HepG2 (cell line): ENCODE measurements around the gene DPH3. TPM values are rescaled to one million over a fixed set of nuclear protein-coding genes. Genes with fewer than 3 reads are reported as not detected.

Source experiments
- ATAC-seq: fragments of 200-7000 bp; cut with Tn5 transposase; 3 replicates; pipeline ENCODE4 v1.9.1; 2020; ENCODE audit warnings: mild to moderate bottlenecking, moderate library complexity
- BruUV-seq: library from RNA; stranded (reverse); fragments of 400-500 nt; replicated peaks from 2 replicates; lab custom pipeline; 2021; lab: Mats Ljungman, UMichigan
- CTCF ChIA-PET: fragments of 300-600 bp; formaldehyde crosslinking; extraction: SDS; loops from one replicate; lab custom pipeline; 2021; ENCODE audit warnings: low total read pairs, inconsistent platforms, low intra/inter-chr PET ratio; lab: Yijun Ruan, JAX
- POLR2A ChIA-PET: fragments of 350-600 bp; sonication (Branson Sonifier 250); formaldehyde crosslinking; loops from one replicate; lab custom pipeline; 2020; ENCODE audit warnings: antibody characterized with exemption, inconsistent platforms; lab: Yijun Ruan, JAX
- DNase-seq: peaks from one replicate; pipeline ENCODE4 v3.0.0-alpha.2; 2015; ENCODE audit warnings: low spot score
- FAIRE-seq: peaks from 3 replicates; lab custom pipeline; 2011; peaks lifted over from hg19 to GRCh38; lab: Jason Lieb, UNC
- H2AFZ ChIP-seq: one replicate; pipeline ENCODE4 v1.6.1; 2011; ENCODE audit warnings: low read length, inconsistent platforms
- H3K27ac ChIP-seq: fragments of 300-600 bp; 3 replicates; pipeline ENCODE4 v1.8.0; 2011; ENCODE audit warnings: mixed run types, mild to moderate bottlenecking, mixed read lengths, low read length, inconsistent platforms; ENCODE audit not compliant: insufficient read depth; ENCODE audit errors: extremely low read length
- H3K27me3 ChIP-seq, 2 experiments: fragments of 200-600 bp in 1 of 2; 2 replicates in 1 of 2; 3 replicates in 1 of 2; pipeline versions ENCODE4 v1.6.0 to v1.8.0; 2011; ENCODE audit warnings: low read length in 2 of 2, mild to moderate bottlenecking in 2 of 2, moderate library complexity in 2 of 2, inconsistent platforms in 1 of 2; ENCODE audit not compliant: insufficient read depth in 2 of 2, control insufficient read depth in 1 of 2
- H3K36me3 ChIP-seq, 2 experiments: fragments of 200-600 bp in 1 of 2; replicated peaks in 1 of 2; 2 replicates in 1 of 2; 3 replicates in 1 of 2; pipeline versions ENCODE4 v1.5.1 to v1.8.0; 2011; ENCODE audit warnings: low read length in 2 of 2, inconsistent platforms in 1 of 2; ENCODE audit not compliant: insufficient read depth in 2 of 2, control insufficient read depth in 1 of 2
- H3K4me1 ChIP-seq: 2 replicates; pipeline ENCODE4 v1.5.1; 2012; ENCODE audit warnings: low read length, inconsistent platforms; ENCODE audit not compliant: insufficient read depth
- H3K4me2 ChIP-seq: 2 replicates; pipeline ENCODE4 v1.6.0; 2011; ENCODE audit warnings: low read depth, low read length, inconsistent platforms
- H3K4me3 ChIP-seq, 3 experiments: fragments of 200-600 bp in 1 of 3; sonication (generic), shearing (Covaris generic) in 1 of 3; replicated peaks in 1 of 3; 2 replicates each; pipeline ENCODE4 v1.5.1; 2011 to 2016; ENCODE audit warnings: low read length in 3 of 3, inconsistent platforms in 2 of 3, low read depth in 2 of 3, mild to moderate bottlenecking in 2 of 3, control low read depth in 1 of 3, mixed read lengths in 1 of 3; ENCODE audit not compliant: insufficient read depth in 1 of 3
- H3K79me2 ChIP-seq: one replicate; pipeline ENCODE4 v1.6.1; 2011; ENCODE audit warnings: low read length, inconsistent platforms; ENCODE audit not compliant: insufficient read depth
- H3K9ac ChIP-seq: 2 replicates; pipeline ENCODE4 v1.6.0; 2011; ENCODE audit warnings: mild to moderate bottlenecking, low read depth, low read length, inconsistent platforms; ENCODE audit not compliant: insufficient read depth
- H3K9me3 ChIP-seq: 2 replicates; pipeline ENCODE4 v1.5.1; 2012; ENCODE audit warnings: mild to moderate bottlenecking, low read length
- H4K20me1 ChIP-seq: 2 replicates; pipeline ENCODE4 v1.6.0; 2011; ENCODE audit warnings: inconsistent platforms, mild to moderate bottlenecking, low read length, moderate library complexity; ENCODE audit not compliant: insufficient read depth
- EP300 ChIP-seq, 3 experiments: sonication (generic) in 1 of 3; formaldehyde crosslinking in 1 of 3; IDR thresholded peaks; 2 replicates each; pipeline versions ENCODE4 v1.5.1 to v1.6.1; 2011 to 2020; ENCODE audit warnings: low read depth in 2 of 3, low read length in 2 of 3, borderline replicate concordance in 1 of 3, improper control_type of control experiment in 1 of 3, mild to moderate bottlenecking in 1 of 3, missing genetic modification reagents in 1 of 3, moderate library complexity in 1 of 3
- MLLT10 ChIP-seq: sonication (generic); formaldehyde crosslinking; IDR thresholded peaks from 2 replicates; pipeline ENCODE4 v1.4.0; 2020; ENCODE audit warnings: missing genetic modification reagents
- MXI1 ChIP-seq: IDR thresholded peaks from 3 replicates; pipeline ENCODE4 v1.6.1; 2012; ENCODE audit warnings: low read depth, low read length, inconsistent platforms, borderline replicate concordance
- PHF5A ChIP-seq: IDR thresholded peaks from one replicate; pipeline ENCODE4 v1.6.1; 2018; ENCODE audit warnings: low read depth, missing genetic modification reagents; ENCODE audit not compliant: unreplicated experiment
- TEF ChIP-seq: sonication (generic); formaldehyde crosslinking; IDR thresholded peaks from 2 replicates; pipeline ENCODE4 v1.5.0; 2020; ENCODE audit warnings: missing genetic modification reagents
- U2AF1 ChIP-seq: fragments of 200-400 bp; formaldehyde crosslinking; optimal IDR thresholded peaks from 2 replicates; pipeline ENCODE3; 2017; ENCODE audit warnings: mild to moderate bottlenecking, low read depth, low read length
- ZBTB2 ChIP-seq: sonication (generic); formaldehyde crosslinking; IDR thresholded peaks from 2 replicates; pipeline ENCODE4 v1.8.0; 2022; ENCODE audit warnings: low read depth, missing genetic modification reagents
- ZBTB3 ChIP-seq: sonication (generic); formaldehyde crosslinking; IDR thresholded peaks from 2 replicates; pipeline ENCODE4 v1.4.0; 2020; ENCODE audit warnings: low read depth, mild to moderate bottlenecking, moderate library complexity, missing genetic modification reagents, borderline replicate concordance
- ZNF383 ChIP-seq: sonication (generic); formaldehyde crosslinking; IDR thresholded peaks from 2 replicates; pipeline ENCODE4 v1.4.0; 2020; ENCODE audit warnings: missing genetic modification reagents, mild to moderate bottlenecking, borderline replicate concordance
- ZNF646 ChIP-seq: sonication (generic); formaldehyde crosslinking; IDR thresholded peaks from 2 replicates; pipeline ENCODE4 v1.9.0; 2021; ENCODE audit warnings: mild to moderate bottlenecking, missing genetic modification reagents
- ZNF652 ChIP-seq: IDR thresholded peaks from 2 replicates; pipeline ENCODE4 v1.6.1; 2016; ENCODE audit warnings: low read depth, borderline replicate concordance
- WGBS: methylation state at CpG from one replicate; pipeline ENCODE4 v1.1.6; 2017; ENCODE audit warnings: low lambda C conversion rate; 5-methylcytosine and 5-hydroxymethylcytosine counted together
- in situ Hi-C: cut with HindIII; loops from 2 replicates; pipeline ENCODE4 v1.10.0; 2017; ENCODE audit warnings: low pct_unique_long_range_greater_than_20kb; ENCODE audit not compliant: extremely low pct_ligation_motif_present
- intact Hi-C: fragments of 100-400 bp; cut with micrococcal nuclease; formaldehyde crosslinking; loops from one replicate; pipeline ENCODE4 v1.10.0; 2022; ENCODE audit not compliant: unreplicated experiment
- polyA plus RNA-seq, 8 experiments: library from polyadenylated mRNA; depleted of rRNA in 3 of 8; stranded (reverse) in 7 of 8; unstranded in 1 of 8; fragments of >200 nt; fragmentation: Illumina TruSeq in 4 of 8; extraction: Trizol in 4 of 8; gene quantifications; 2 replicates each; pipeline versions ENCODE4 v1.2.1 to v1.2.3, GENCODE V29; 2011 to 2016; ENCODE audit warnings: low read depth in 4 of 8, missing spikeins in 1 of 8, mixed read lengths in 1 of 8; ENCODE audit not compliant: insufficient read depth in 1 of 8
- total RNA-seq, 5 experiments: library from RNA; depleted of rRNA; stranded (reverse); fragments of >200 nt; fragmentation: Illumina TruSeq; extraction: Trizol; gene quantifications; 2 replicates each; pipeline ENCODE4 v1.2.3, GENCODE V29; 2016; ENCODE audit warnings: low read depth in 1 of 5
- TF ChIP-seq, protein P1 (sequence below): sonication (generic); formaldehyde crosslinking; IDR thresholded peaks from 2 replicates; pipeline ENCODE4 v1.4.0; 2020; ENCODE audit warnings: missing genetic modification reagents

Gene DPH3
- total and polyA plus RNA-seq, 2 of the 13 experiments (the other 11 are each of a cell fraction or from before 2014, with no cell fraction given): 18.3 to 21.6 TPM

DNA sequence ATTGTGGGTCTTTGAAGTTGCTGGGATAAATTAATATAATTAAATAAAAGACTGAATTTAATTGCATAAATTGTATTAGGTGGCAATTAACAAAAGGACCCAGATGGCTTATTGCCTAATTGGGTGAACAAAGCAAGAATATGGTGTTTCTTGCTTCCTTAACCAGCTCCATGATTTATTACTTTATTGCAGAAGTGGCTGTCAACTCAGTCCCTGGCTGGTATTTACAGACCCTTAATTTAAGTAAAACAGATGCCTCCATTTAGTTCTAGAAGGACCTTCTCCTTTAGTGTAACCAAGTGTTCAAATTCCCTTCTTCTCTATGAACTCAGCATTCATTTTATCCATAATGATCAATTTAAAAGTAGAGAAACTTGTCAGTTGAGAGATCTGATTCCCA, 35.1 kb downstream of the DPH3 start (continued):
- no peak for TF ChIP-seq ZBTB3 (CRISPR knock-in tag)

GRCh38 chr3:16227566-16227965, 37.2 kb downstream of the DPH3 start:
- Histone ChIP-seq H3K4me1 (no peaks in the 10 kb centered on the region), H3K4me3 (no peak overlapping the region), H2AFZ (no peak overlapping the region), H3K9me3 (no peaks in the 10 kb centered on the region), H3K27me3 (peaks cover 0 to 3% of the 10 kb centered on the region in 2 experiments; a peak in 1 of 5 replicates), H4K20me1 (no peaks in the 10 kb centered on the region), H3K27ac (no peak overlapping the region), H3K79me2 (no peaks in the 10 kb centered on the region), H3K4me2 (no peak overlapping the region), H3K36me3 (no peaks in the 10 kb centered on the region), H3K9ac (no peak overlapping the region)
- DNase-seq (no peak), FAIRE-seq (no peak), ATAC-seq (no peak)
- BruUV-seq: no TSS peak
- ChIA-PET POLR2A (no interaction called here), CTCF (no interaction called here)
- in situ Hi-C loops: loop anchor here (25.0 kb wide), 1 partner anchor 590 kb away; no protein-coding TSS in a partner anchor
- intact Hi-C loops: no loop called here
- WGBS: 0% methylated on average over 1 of the region's 1 CpG
- TF ChIP-seq EP300 (IDR thresholded peaks at IDR 0.05; ENCODE audit: low read depth in 2 of 2, low read length in 2 of 2) (no peak), EP300 (CRISPR knock-in tag; IDR thresholded peaks at IDR 0.05; ENCODE audit: borderline replicate concordance) (no peak), U2AF1 (no peak), ZNF652 (no peak), ZNF646 (CRISPR knock-in tag) (no peak), ZBTB2 (CRISPR knock-in tag) (no peak), MLLT10 (CRISPR knock-in tag) (no peak), TEF (CRISPR knock-in tag) (no peak), MXI1 (no peak), PHF5A (CRISPR knock-in tag) (no peak), ZNF383 (no peak)
- TF ChIP-seq, protein P1, sequence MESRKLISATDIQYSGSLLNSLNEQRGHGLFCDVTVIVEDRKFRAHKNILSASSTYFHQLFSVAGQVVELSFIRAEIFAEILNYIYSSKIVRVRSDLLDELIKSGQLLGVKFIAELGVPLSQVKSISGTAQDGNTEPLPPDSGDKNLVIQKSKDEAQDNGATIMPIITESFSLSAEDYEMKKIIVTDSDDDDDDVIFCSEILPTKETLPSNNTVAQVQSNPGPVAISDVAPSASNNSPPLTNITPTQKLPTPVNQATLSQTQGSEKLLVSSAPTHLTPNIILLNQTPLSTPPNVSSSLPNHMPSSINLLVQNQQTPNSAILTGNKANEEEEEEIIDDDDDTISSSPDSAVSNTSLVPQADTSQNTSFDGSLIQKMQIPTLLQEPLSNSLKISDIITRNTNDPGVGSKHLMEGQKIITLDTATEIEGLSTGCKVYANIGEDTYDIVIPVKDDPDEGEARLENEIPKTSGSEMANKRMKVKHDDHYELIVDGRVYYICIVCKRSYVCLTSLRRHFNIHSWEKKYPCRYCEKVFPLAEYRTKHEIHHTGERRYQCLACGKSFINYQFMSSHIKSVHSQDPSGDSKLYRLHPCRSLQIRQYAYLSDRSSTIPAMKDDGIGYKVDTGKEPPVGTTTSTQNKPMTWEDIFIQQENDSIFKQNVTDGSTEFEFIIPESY: no peak
